PC-3 (cell line): Measurements from ENCODE around the gene CDH4. TPM values are rescaled to one million over a fixed set of nuclear protein-coding genes. Genes with fewer than 3 reads are reported as not detected.

Source experiments
- ATAC-seq: fragments of 200-7000 bp; cut with Tn5 transposase; 2 replicates; pipeline ENCODE4 v1.9.1; 2020; ENCODE audit warnings: mild to moderate bottlenecking, moderate library complexity
- BruUV-seq: library from RNA; stranded (reverse); fragments of 400-500 nt; replicated peaks from 2 replicates; lab custom pipeline; 2021; lab: Mats Ljungman, UMichigan
- CTCF ChIA-PET: fragments of 300-600 bp; sonication (Branson Sonifier 250); formaldehyde crosslinking; loops from one replicate; lab custom pipeline; 2022; ENCODE audit warnings: antibody characterized with exemption; lab: Charles Lee
- POLR2A ChIA-PET: fragments of 300-600 bp; sonication (Branson Sonifier 250); formaldehyde crosslinking; loops from one replicate; lab custom pipeline; 2022; ENCODE audit warnings: antibody characterized with exemption; ENCODE audit not compliant: unreplicated experiment; lab: Charles Lee
- DNase-seq: peaks from one replicate; pipeline ENCODE4 v3.0.0-alpha.2; 2015
- H2AFZ ChIP-seq: fragments of 300-600 bp; sonication (generic); 2 replicates; pipeline ENCODE4 v1.6.0; 2016; ENCODE audit warnings: antibody characterized with exemption, low read length
- H3F3A ChIP-seq: fragments of 300-600 bp; sonication (generic); one replicate; pipeline ENCODE4 v1.6.0; 2017; ENCODE audit warnings: antibody characterized with exemption, low read length, control low read depth, mild to moderate bottlenecking; ENCODE audit not compliant: unreplicated experiment
- H3K27ac ChIP-seq: fragments of 300-600 bp; sonication (generic); 2 replicates; pipeline ENCODE4 v1.5.1; 2016; ENCODE audit warnings: mild to moderate bottlenecking, low read length
- H3K27me3 ChIP-seq: fragments of 300-600 bp; sonication (generic); 2 replicates; pipeline ENCODE4 v1.6.1; 2016; ENCODE audit warnings: low read length, mixed read lengths
- H3K36me3 ChIP-seq: fragments of 300-600 bp; sonication (generic); 2 replicates; pipeline ENCODE4 v1.6.1; 2016; ENCODE audit warnings: low read depth, mixed run types, low read length, mixed read lengths
- H3K4me1 ChIP-seq: fragments of 300-600 bp; sonication (generic); 2 replicates; pipeline ENCODE4 v1.5.1; 2016; ENCODE audit warnings: low read length; ENCODE audit not compliant: insufficient read depth
- H3K4me2 ChIP-seq: fragments of 300-600 bp; sonication (generic); 2 replicates; pipeline ENCODE4 v1.6.0; 2016; ENCODE audit warnings: low read length
- H3K4me3 ChIP-seq: fragments of 300-600 bp; sonication (generic); 2 replicates; pipeline ENCODE4 v1.5.1; 2016; ENCODE audit warnings: mild to moderate bottlenecking, low read length, mixed read lengths
- H3K79me2 ChIP-seq: fragments of 300-600 bp; sonication (generic); 2 replicates; pipeline ENCODE4 v1.6.1; 2017; ENCODE audit warnings: low read length, mixed read lengths
- H3K9ac ChIP-seq: fragments of 300-600 bp; sonication (generic); 2 replicates; pipeline ENCODE4 v1.6.0; 2016; ENCODE audit warnings: mild to moderate bottlenecking, low read length
- H3K9me2 ChIP-seq: fragments of 300-600 bp; sonication (generic); replicated peaks from 2 replicates; pipeline ENCODE4 v1.6.1; 2016; ENCODE audit warnings: mixed run types, low read length, mixed read lengths
- H3K9me3 ChIP-seq: fragments of 300-600 bp; sonication (generic); 2 replicates; pipeline ENCODE4 v1.6.1; 2016; ENCODE audit warnings: low read length, mixed read lengths
- H4K20me1 ChIP-seq: fragments of 300-600 bp; sonication (generic); 2 replicates; pipeline ENCODE4 v1.6.1; 2016; ENCODE audit warnings: low read length, mixed read lengths
- CTCF ChIP-seq: fragments of 300-600 bp; sonication (generic); conservative IDR thresholded peaks from 2 replicates; pipeline ENCODE4 v1.5.1; 2017; ENCODE audit warnings: antibody characterized with exemption, low read depth, mild to moderate bottlenecking, low read length
- EZH2 ChIP-seq: fragments of 300-600 bp; sonication (generic); IDR thresholded peaks from one replicate; pipeline ENCODE4 v1.6.1; 2017; ENCODE audit warnings: antibody characterized with exemption, mild to moderate bottlenecking, low read length; ENCODE audit not compliant: unreplicated experiment
- EZH2phosphoT487 ChIP-seq: fragments of 300-600 bp; sonication (generic); IDR thresholded peaks from 2 replicates; pipeline ENCODE4 v1.6.1; 2018; ENCODE audit warnings: mild to moderate bottlenecking, antibody characterized with exemption, low read length, borderline replicate concordance
- intact Hi-C: fragments of 100-400 bp; cut with micrococcal nuclease; formaldehyde crosslinking; loops from 2 replicates; pipeline ENCODE4 v1.9.0; 2023
- total RNA-seq: library from RNA; depleted of rRNA; stranded (reverse); fragments of >200 nt; gene quantifications from 2 replicates; pipeline ENCODE4 v1.2.3, GENCODE V29; 2014

Gene CDH4
- total RNA-seq, 1 experiment from 2014 or later = not detected

GRCh38 chr20:61387204-61387953 is 135.3 kb downstream of the CDH4 start:
- Histone ChIP-seq H3K9me2 (no peaks in the 10 kb centered on the region), H3K36me3 (no peaks in the 10 kb centered on the region), H3K79me2 (no peaks in the 10 kb centered on the region), H3K4me2 (no peak overlapping the region), H3K27ac (no peak overlapping the region), H3K27me3 (peaks cover 5% of the 10 kb centered on the region; the same call in 1 of the 2 replicates), H3K4me1 (no peaks in the 10 kb centered on the region), H3K4me3 (no peak overlapping the region), H3K9me3 (no peaks in the 10 kb centered on the region), H3K9ac (no peak overlapping the region), H3F3A (no peaks in the 10 kb centered on the region), H4K20me1 (no peaks in the 10 kb centered on the region), H2AFZ (no peak overlapping the region)
- intact Hi-C loops = no loop called here
- ATAC-seq (no peak), DNase-seq (no peak)
- no TSS peak for BruUV-seq
- no peak for TF ChIP-seq CTCF
- TF ChIP-seq EZH2 = no peak
- no peak for TF ChIP-seq EZH2phosphoT487
- CTCF ChIA-PET = no interaction called here
- POLR2A ChIA-PET = no interaction called here

- DNase-seq (no peak), ATAC-seq (no peak)
- intact Hi-C loops = no loop called here
- H2AFZ ChIP-seq = no peak overlapping the region
- H3K27me3 ChIP-seq = peaks cover 10% of the 10 kb centered on the region; the same call in 1 of the 2 replicates
- no peak overlapping the region for H3K4me2 ChIP-seq
- H4K20me1 ChIP-seq = no peaks in the 10 kb centered on the region
- H3K9me3 ChIP-seq = no peaks in the 10 kb centered on the region
- no peaks in the 10 kb centered on the region for H3K9me2 ChIP-seq
- H3K36me3 ChIP-seq = no peaks in the 10 kb centered on the region
- ChIA-PET CTCF (no interaction called here), POLR2A (no interaction called here)
- no peak overlapping the region for H3K4me3 ChIP-seq
- no TSS peak for BruUV-seq
- H3K4me1 ChIP-seq = no peaks in the 10 kb centered on the region
- no peaks in the 10 kb centered on the region for H3F3A ChIP-seq
- H3K27ac ChIP-seq = no peak overlapping the region
- H3K9ac ChIP-seq = no peak overlapping the region
- TF ChIP-seq EZH2 (no peak), CTCF (no peak), EZH2phosphoT487 (no peak)
- H3K79me2 ChIP-seq = no peaks in the 10 kb centered on the region
These were observed 135.9 kb downstream of the CDH4 start for GRCh38 chr20:61387954-61388348.

GRCh38 chr20:61389077-61389476 is 137.0 kb downstream of the CDH4 start:
- CTCF ChIA-PET = no interaction called here
- intact Hi-C loops = no loop called here

More at GRCh38 chr20:61389077-61389476, 137.0 kb downstream of the CDH4 start:
- no peaks in the 10 kb centered on the region for H3K79me2 ChIP-seq
- no peak overlapping the region for H3K4me2 ChIP-seq
- H3F3A ChIP-seq = no peaks in the 10 kb centered on the region
- H3K9me3 ChIP-seq = no peaks in the 10 kb centered on the region
- POLR2A ChIA-PET = no interaction called here
- no peak overlapping the region for H3K9ac ChIP-seq
- TF ChIP-seq EZH2 = no peak
- no peak for TF ChIP-seq CTCF
- no peak for TF ChIP-seq EZH2phosphoT487
- H3K27ac ChIP-seq = no peak overlapping the region
- DNase-seq (no peak), ATAC-seq (no peak)
- no peaks in the 10 kb centered on the region for H3K4me1 ChIP-seq
- H2AFZ ChIP-seq = no peak overlapping the region
- H3K4me3 ChIP-seq = no peak overlapping the region
- no peaks in the 10 kb centered on the region for H4K20me1 ChIP-seq
- no peaks in the 10 kb centered on the region for H3K9me2 ChIP-seq
- no TSS peak for BruUV-seq
- H3K27me3 ChIP-seq = peaks cover 10% of the 10 kb centered on the region; the same call in 1 of the 2 replicates
- H3K36me3 ChIP-seq = no peaks in the 10 kb centered on the region
